ENCODE results near the gene PNLIPRP1.

GRCh38 chr10:116589926-116590325 lies 833 bp upstream of the PNLIPRP1 start:
- no peak for TF ChIP-seq EZH2 (IDR thresholded peaks at IDR 0.05; ENCODE audit: low read depth, unreplicated experiment)
- TF ChIP-seq CTCF (conservative IDR thresholded peaks at IDR 0.05; ENCODE audit: low read depth in 2 of 2), result no peak
- no peak for TF ChIP-seq EZH2phosphoT487 (IDR thresholded peaks at IDR 0.05; ENCODE audit: unreplicated experiment)
- TF ChIP-seq STAT1 (IDR thresholded peaks at IDR 0.05; ENCODE audit: unreplicated experiment), result no peak
- TF ChIP-seq REST (IDR thresholded peaks at IDR 0.05; ENCODE audit: unreplicated experiment), result no peak
- TF ChIP-seq POLR2AphosphoS5 (IDR thresholded peaks at IDR 0.05; ENCODE audit: low read depth), result no peak
- no peak for TF ChIP-seq JUNB (IDR thresholded peaks at IDR 0.05; ENCODE audit: unreplicated experiment)
- no peak for TF ChIP-seq NANOG (IDR thresholded peaks at IDR 0.05; ENCODE audit: borderline replicate concordance)
- TF ChIP-seq CREB1 (CRISPR knock-in tag; IDR thresholded peaks at IDR 0.05; ENCODE audit: low read depth), result no peak
- no peak for TF ChIP-seq ZNF114 (CRISPR knock-in tag; IDR thresholded peaks at IDR 0.05)
- no peak for TF ChIP-seq ZNF331 (CRISPR knock-in tag; IDR thresholded peaks at IDR 0.05; ENCODE audit: low read depth)
- TF ChIP-seq ZNF462 (CRISPR knock-in tag; IDR thresholded peaks at IDR 0.05), result no peak
- no peak for TF ChIP-seq ETS1 (IDR thresholded peaks at IDR 0.05)

Data from GM23338 (cell line).